ENCODE data around the gene LRRC25. TPM values are rescaled to one million over a fixed set of nuclear protein-coding genes. Genes with fewer than 3 reads are reported as not detected.
"Not testable (repeated sequence)": the region's sequence is repeated elsewhere in the genome, so short reads cannot be mapped to it uniquely, and the experiment has no call there.

The LRRC25 gene
- total RNA-seq, 1 experiment from 2014 or later = 0.31 TPM

GRCh38 chr19:18406749-18407148, 9.3 kb upstream of the LRRC25 start (continued):
- no peak for TF ChIP-seq ZNF532 (CRISPR knock-in tag; IDR thresholded peaks at IDR 0.05; ENCODE audit: borderline replicate concordance)
- no peak for TF ChIP-seq CDX4 (CRISPR knock-in tag; IDR thresholded peaks at IDR 0.05; ENCODE audit: borderline replicate concordance)
- TF ChIP-seq, protein P1, sequence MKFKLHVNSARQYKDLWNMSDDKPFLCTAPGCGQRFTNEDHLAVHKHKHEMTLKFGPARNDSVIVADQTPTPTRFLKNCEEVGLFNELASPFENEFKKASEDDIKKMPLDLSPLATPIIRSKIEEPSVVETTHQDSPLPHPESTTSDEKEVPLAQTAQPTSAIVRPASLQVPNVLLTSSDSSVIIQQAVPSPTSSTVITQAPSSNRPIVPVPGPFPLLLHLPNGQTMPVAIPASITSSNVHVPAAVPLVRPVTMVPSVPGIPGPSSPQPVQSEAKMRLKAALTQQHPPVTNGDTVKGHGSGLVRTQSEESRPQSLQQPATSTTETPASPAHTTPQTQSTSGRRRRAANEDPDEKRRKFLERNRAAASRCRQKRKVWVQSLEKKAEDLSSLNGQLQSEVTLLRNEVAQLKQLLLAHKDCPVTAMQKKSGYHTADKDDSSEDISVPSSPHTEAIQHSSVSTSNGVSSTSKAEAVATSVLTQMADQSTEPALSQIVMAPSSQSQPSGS (CRISPR knock-in tag; IDR thresholded peaks at IDR 0.05; ENCODE audit: borderline replicate concordance, low read depth) = no peak
- TF ChIP-seq ZNF263 (CRISPR knock-in tag; IDR thresholded peaks at IDR 0.05; ENCODE audit: low read depth) = no peak

- H3K9me3 Mint-ChIP-seq; POLR2A ChIA-PET; H3K36me3 Mint-ChIP-seq; DNase-seq (ENCODE audit: low spot score); H3K27ac Mint-ChIP-seq; H3K27me3 Mint-ChIP-seq (ENCODE audit: low read depth); H3K4me1 Mint-ChIP-seq; H3K4me3 Mint-ChIP-seq; ATAC-seq: not testable (repeated sequence)
- CTCF ChIA-PET = interaction anchor here (0.7 to 0.9 kb wide), 3 partner anchors 9 to 91 kb away, joined by 3 read pairs; no protein-coding TSS in a partner anchor
Measured at GRCh38 chr19:18405754-18406153, 8.3 kb upstream of the LRRC25 start.

- not testable (repeated sequence) for H3K27me3 Mint-ChIP-seq (ENCODE audit: low read depth); H3K4me3 Mint-ChIP-seq; DNase-seq (ENCODE audit: low spot score); H3K27ac Mint-ChIP-seq; H3K9me3 Mint-ChIP-seq; H3K36me3 Mint-ChIP-seq; ATAC-seq; H3K4me1 Mint-ChIP-seq
- POLR2A ChIA-PET = interaction anchor here (1.0 kb wide), 1 partner anchor 17 kb away, joined by 3 read pairs; the partner anchor contains the start of gene GDF15
- CTCF ChIA-PET = interaction anchor here (0.6 to 6.6 kb wide), 16 partner anchors 9 to 211 kb away, joined by 3 to 73 read pairs (median 4); partner anchors contain the start of genes GDF15, JUND and LSM4
Measured at GRCh38 chr19:18402455-18403248, 5.2 kb upstream of the LRRC25 start.

- ATAC-seq (peak; percentile 87), DNase-seq (ENCODE audit: low spot score) (no peak)
- CTCF ChIA-PET = interaction anchor here (0.5 to 6.6 kb wide), 28 partner anchors 9 to 250 kb away, joined by 3 to 73 read pairs (median 4); partner anchors contain the start of genes GDF15, JUND, LSM4 and SSBP4
- Mint-ChIP-seq H3K4me1 (peaks cover 8% of the 10 kb centered on the region), H3K9me3 (no peaks in the 10 kb centered on the region), H3K36me3 (no peaks in the 10 kb centered on the region), H3K27ac (no peak overlapping the region), H3K27me3 (ENCODE audit: low read depth) (peaks cover 3% of the 10 kb centered on the region; the same call in 1 of the 2 replicates), H3K4me3 (no peak overlapping the region)
- no peak for TF ChIP-seq FOXJ3 (CRISPR knock-in tag; IDR thresholded peaks at IDR 0.05; ENCODE audit: borderline replicate concordance)
- peak; percentile 93 for TF ChIP-seq GTF2I (CRISPR knock-in tag; conservative IDR thresholded peaks at IDR 0.05)
- POLR2A ChIA-PET = interaction anchor here (1.0 kb wide), 1 partner anchor 16 kb away, joined by 3 read pairs; the partner anchor contains the start of gene GDF15
Measured at GRCh38 chr19:18401580-18402112, 4.2 kb upstream of the LRRC25 start.

DNA sequence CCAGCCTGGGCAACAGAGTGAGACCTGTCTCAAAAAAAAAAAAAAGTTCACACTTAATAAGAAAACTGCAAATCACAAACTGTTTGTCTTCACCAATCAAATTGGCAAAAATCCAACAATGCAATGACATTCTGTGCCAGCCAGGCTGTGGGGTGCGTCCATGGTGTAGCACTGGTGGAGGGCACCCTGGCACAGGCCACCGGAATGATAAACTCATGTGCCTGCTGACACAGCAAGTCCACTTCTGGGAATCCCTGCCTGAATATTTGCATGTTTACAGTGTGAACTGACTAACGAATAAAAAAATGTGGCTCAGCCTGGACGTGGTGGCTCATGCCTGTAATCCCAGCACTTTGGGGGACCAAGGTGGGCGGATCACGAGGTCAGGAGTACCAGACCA, 1.6 kb upstream of the LRRC25 start:
- Mint-ChIP-seq H3K27me3 (ENCODE audit: low read depth) (peaks cover 3% of the 10 kb centered on the region; the same call in 1 of the 2 replicates), H3K4me3 (no peak overlapping the region), H3K4me1 (peaks cover 8% of the 10 kb centered on the region), H3K36me3 (no peaks in the 10 kb centered on the region), H3K27ac (no peak overlapping the region), H3K9me3 (no peaks in the 10 kb centered on the region)
- ATAC-seq = no peak
- POLR2A ChIA-PET = interaction anchor here (1.0 kb wide), 1 partner anchor 15 kb away, joined by 3 read pairs; no protein-coding TSS in a partner anchor
- CTCF ChIA-PET = interaction anchor here (1.4 to 6.6 kb wide), 4 partner anchors 10 to 70 kb away, joined by 3 to 73 read pairs (median 18); partner anchors contain the start of gene GDF15
- no peak for DNase-seq (ENCODE audit: low spot score)
- no peak for TF ChIP-seq FOXJ3 (CRISPR knock-in tag; IDR thresholded peaks at IDR 0.05; ENCODE audit: borderline replicate concordance)
- TF ChIP-seq CREB1 (CRISPR knock-in tag; IDR thresholded peaks at IDR 0.05) = no peak
- no peak for TF ChIP-seq HMGXB4 (CRISPR knock-in tag; IDR thresholded peaks at IDR 0.05)
- no peak for TF ChIP-seq ZNF423 (CRISPR knock-in tag; IDR thresholded peaks at IDR 0.05)
- TF ChIP-seq, protein P2, sequence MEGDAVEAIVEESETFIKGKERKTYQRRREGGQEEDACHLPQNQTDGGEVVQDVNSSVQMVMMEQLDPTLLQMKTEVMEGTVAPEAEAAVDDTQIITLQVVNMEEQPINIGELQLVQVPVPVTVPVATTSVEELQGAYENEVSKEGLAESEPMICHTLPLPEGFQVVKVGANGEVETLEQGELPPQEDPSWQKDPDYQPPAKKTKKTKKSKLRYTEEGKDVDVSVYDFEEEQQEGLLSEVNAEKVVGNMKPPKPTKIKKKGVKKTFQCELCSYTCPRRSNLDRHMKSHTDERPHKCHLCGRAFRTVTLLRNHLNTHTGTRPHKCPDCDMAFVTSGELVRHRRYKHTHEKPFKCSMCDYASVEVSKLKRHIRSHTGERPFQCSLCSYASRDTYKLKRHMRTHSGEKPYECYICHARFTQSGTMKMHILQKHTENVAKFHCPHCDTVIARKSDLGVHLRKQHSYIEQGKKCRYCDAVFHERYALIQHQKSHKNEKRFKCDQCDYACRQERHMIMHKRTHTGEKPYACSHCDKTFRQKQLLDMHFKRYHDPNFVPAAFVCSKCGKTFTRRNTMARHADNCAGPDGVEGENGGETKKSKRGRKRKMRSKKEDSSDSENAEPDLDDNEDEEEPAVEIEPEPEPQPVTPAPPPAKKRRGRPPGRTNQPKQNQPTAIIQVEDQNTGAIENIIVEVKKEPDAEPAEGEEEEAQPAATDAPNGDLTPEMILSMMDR (IDR thresholded peaks at IDR 0.05) = no peak
- no peak for TF ChIP-seq MXD4 (CRISPR knock-in tag; IDR thresholded peaks at IDR 0.05; ENCODE audit: borderline replicate concordance)
- TF ChIP-seq ZMAT4 (CRISPR knock-in tag; IDR thresholded peaks at IDR 0.05) = no peak

Measured in WTC11 (cell line).